ENCODE measurements around the gene THSD4. TPM values are rescaled to one million over a fixed set of nuclear protein-coding genes. Genes with fewer than 3 reads are reported as not detected.

THSD4 gene
- total and polyA plus RNA-seq, 2 of the 4 experiments (the other 2 are of a cell fraction): 25.5 to 31.1 TPM

DNA sequence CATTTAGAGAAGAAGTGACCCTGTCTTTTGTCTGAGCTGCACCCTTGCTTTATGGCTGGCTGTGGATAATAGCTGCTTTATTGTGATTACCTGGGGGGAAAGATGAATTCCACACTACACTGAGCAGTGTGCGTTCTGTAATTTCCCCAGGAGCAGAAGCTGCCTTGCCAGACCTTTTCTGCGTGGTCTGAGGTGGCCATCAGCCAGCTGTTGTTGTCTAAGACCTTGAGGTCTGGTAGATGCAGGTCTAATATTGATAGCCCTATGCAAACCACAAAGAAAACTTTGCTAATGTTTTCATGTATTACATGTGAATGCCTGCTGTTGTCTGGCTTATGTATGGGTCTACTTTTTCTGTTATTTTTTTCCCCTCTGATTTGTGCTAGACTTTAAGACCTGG is 144.6 kb downstream of the THSD4 start:
- Histone ChIP-seq H2BK5ac (ENCODE audit: low read depth, low read length, poor library complexity, severe bottlenecking) (no peak overlapping the region), H3K27ac (ENCODE audit: insufficient read depth, low read length) (no peak overlapping the region), H4K91ac (ENCODE audit: insufficient read depth, low read depth, low read length) (no peak overlapping the region), H3K4me3 (ENCODE audit: insufficient read depth, low read depth, low read length) (no peak overlapping the region), H2BK15ac (ENCODE audit: low read depth, low read length) (no peak overlapping the region), H3K36me3 (ENCODE audit: control insufficient read depth, insufficient read depth, low read length) (peaks cover 41% of the 10 kb centered on the region), H3K4me2 (ENCODE audit: low read depth, low read length) (no peak overlapping the region), H4K5ac (ENCODE audit: low read depth, low read length) (no peak overlapping the region), H4K20me1 (ENCODE audit: insufficient read depth, low read length) (no peaks in the 10 kb centered on the region), H4K8ac (ENCODE audit: low read depth in 2 of 2, low read length in 2 of 2) (no peak overlapping the region), H3K56ac (ENCODE audit: extremely low read depth, insufficient read depth, low read length) (no peak overlapping the region), H3K4me1 (ENCODE audit: control insufficient read depth, insufficient read depth, low read length) (peaks cover 4% of the 10 kb centered on the region; the same call in 1 of the 2 replicates), H3K18ac (ENCODE audit: low read depth, low read length) (no peak overlapping the region), H2BK120ac (ENCODE audit: low read depth, low read length) (no peak overlapping the region), H3K23ac (ENCODE audit: low read depth, low read length) (no peak overlapping the region), H3K9me1 (ENCODE audit: insufficient read depth, low read length) (peaks cover 13% of the 10 kb centered on the region), H2AK9ac (replicated peaks; ENCODE audit: low read depth, low read length, poor library complexity) (no peak overlapping the region), H3K9ac (ENCODE audit: low read depth, low read length) (no peak overlapping the region), H3K9me3 (ENCODE audit: control insufficient read depth, insufficient read depth, low read length) (peaks cover 3% of the 10 kb centered on the region), H3K4ac (ENCODE audit: low read depth, low read length) (no peak overlapping the region), H3K27me3 (ENCODE audit: control insufficient read depth, insufficient read depth, low read length) (no peaks in the 10 kb centered on the region), H2AK5ac (ENCODE audit: low read depth, low read length) (no peak overlapping the region), H3K14ac (replicated peaks; ENCODE audit: low read depth, low read length) (no peak overlapping the region), H2BK20ac (ENCODE audit: low read depth, low read length) (no peak overlapping the region), H3K79me1 (ENCODE audit: low read depth in 1 of 2, low read length in 2 of 2) (peaks cover 0 to 18% of the 10 kb centered on the region in 2 experiments; a peak in 2 of 4 replicates), H2AFZ (replicated peaks; ENCODE audit: low read length, poor library complexity) (no peak overlapping the region)
- TF ChIP-seq RFX5 (IDR thresholded peaks at IDR 0.05; ENCODE audit: low read depth, low read length) (no peak), MAZ (IDR thresholded peaks at IDR 0.05; ENCODE audit: borderline replicate concordance, low read depth, low read length) (no peak), SMC3 (IDR thresholded peaks at IDR 0.05; ENCODE audit: low read depth, low read length) (no peak), POLR2A (IDR thresholded peaks at IDR 0.05; ENCODE audit: low read depth, low read length) (no peak), FOS (IDR thresholded peaks at IDR 0.05; ENCODE audit: low read depth, low read length) (no peak), MXI1 (IDR thresholded peaks at IDR 0.05; ENCODE audit: borderline replicate concordance, low read depth, low read length) (no peak), RCOR1 (IDR thresholded peaks at IDR 0.05; ENCODE audit: insufficient replicate concordance, low read length) (no peak)
- TF ChIP-seq, protein P1, sequence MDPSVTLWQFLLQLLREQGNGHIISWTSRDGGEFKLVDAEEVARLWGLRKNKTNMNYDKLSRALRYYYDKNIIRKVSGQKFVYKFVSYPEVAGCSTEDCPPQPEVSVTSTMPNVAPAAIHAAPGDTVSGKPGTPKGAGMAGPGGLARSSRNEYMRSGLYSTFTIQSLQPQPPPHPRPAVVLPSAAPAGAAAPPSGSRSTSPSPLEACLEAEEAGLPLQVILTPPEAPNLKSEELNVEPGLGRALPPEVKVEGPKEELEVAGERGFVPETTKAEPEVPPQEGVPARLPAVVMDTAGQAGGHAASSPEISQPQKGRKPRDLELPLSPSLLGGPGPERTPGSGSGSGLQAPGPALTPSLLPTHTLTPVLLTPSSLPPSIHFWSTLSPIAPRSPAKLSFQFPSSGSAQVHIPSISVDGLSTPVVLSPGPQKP (IDR thresholded peaks at IDR 0.05; ENCODE audit: borderline replicate concordance, low read depth, low read length): no peak
- TF ChIP-seq, protein P2, sequence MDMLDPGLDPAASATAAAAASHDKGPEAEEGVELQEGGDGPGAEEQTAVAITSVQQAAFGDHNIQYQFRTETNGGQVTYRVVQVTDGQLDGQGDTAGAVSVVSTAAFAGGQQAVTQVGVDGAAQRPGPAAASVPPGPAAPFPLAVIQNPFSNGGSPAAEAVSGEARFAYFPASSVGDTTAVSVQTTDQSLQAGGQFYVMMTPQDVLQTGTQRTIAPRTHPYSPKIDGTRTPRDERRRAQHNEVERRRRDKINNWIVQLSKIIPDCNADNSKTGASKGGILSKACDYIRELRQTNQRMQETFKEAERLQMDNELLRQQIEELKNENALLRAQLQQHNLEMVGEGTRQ (IDR thresholded peaks at IDR 0.05; ENCODE audit: low read depth, low read length): no peak
- TF ChIP-seq, protein P3, sequence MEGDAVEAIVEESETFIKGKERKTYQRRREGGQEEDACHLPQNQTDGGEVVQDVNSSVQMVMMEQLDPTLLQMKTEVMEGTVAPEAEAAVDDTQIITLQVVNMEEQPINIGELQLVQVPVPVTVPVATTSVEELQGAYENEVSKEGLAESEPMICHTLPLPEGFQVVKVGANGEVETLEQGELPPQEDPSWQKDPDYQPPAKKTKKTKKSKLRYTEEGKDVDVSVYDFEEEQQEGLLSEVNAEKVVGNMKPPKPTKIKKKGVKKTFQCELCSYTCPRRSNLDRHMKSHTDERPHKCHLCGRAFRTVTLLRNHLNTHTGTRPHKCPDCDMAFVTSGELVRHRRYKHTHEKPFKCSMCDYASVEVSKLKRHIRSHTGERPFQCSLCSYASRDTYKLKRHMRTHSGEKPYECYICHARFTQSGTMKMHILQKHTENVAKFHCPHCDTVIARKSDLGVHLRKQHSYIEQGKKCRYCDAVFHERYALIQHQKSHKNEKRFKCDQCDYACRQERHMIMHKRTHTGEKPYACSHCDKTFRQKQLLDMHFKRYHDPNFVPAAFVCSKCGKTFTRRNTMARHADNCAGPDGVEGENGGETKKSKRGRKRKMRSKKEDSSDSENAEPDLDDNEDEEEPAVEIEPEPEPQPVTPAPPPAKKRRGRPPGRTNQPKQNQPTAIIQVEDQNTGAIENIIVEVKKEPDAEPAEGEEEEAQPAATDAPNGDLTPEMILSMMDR (conservative IDR thresholded peaks at IDR 0.05; ENCODE audit: low read depth, low read length): no peak
- ATAC-seq (ENCODE audit: low read depth) (no peak), DNase-seq (no peak)
- dilution Hi-C loops (cut with HindIII; ENCODE audit: low sequenced_read_pairs, unreplicated experiment): no loop called here
- in situ Hi-C loops (cut with MboI; ENCODE audit: low sequenced_read_pairs): no loop called here
- intact Hi-C loops (cut with micrococcal nuclease): no loop called here
- no TSS peak for BruUV-seq (replicated peaks)
- POLR2A ChIA-PET (ENCODE audit: unreplicated experiment): no interaction called here
- CTCF ChIA-PET: no interaction called here
- WGBS, 2 experiments (ENCODE audit: extremely low coverage in 2 of 2, insufficient read length in 1 of 2): no CpG with 5 or more reads among the region's 2 CpGs

Data from IMR-90 (cell line).